HCT116 (cell line): Measurements from ENCODE around the gene PSG5. TPM values are rescaled to one million over a fixed set of nuclear protein-coding genes. Genes with fewer than 3 reads are reported as not detected.
A peak's percentile ranks its signal among the peaks of the same experiment; 100 is the strongest.
"Not testable (repeated sequence)": the region's sequence is repeated elsewhere in the genome, so short reads cannot be mapped to it uniquely, and the experiment has no call there.

Experiments
- ATAC-seq: fragments of 200-7000 bp; cut with Tn5 transposase; 2 replicates; pipeline ENCODE4 v1.9.1; 2020; ENCODE audit warnings: mild to moderate bottlenecking, moderate library complexity
- BruUV-seq: library from RNA; stranded (reverse); fragments of 400-500 nt; replicated peaks from 2 replicates; lab custom pipeline; 2021; lab: Mats Ljungman, UMichigan
- CTCF ChIA-PET: fragments of 300-600 bp; sonication (Branson Sonifier 250); formaldehyde crosslinking; loops from one replicate; lab custom pipeline; 2021; ENCODE audit warnings: antibody characterized with exemption; lab: Charles Lee
- POLR2A ChIA-PET: fragments of 300-600, 350-600 bp; sonication (Branson Sonifier 250); formaldehyde crosslinking; loops from one replicate; lab custom pipeline; 2021; ENCODE audit warnings: antibody characterized with exemption; lab: Charles Lee
- RAD21 ChIA-PET, 2 experiments: fragments of 300-600 bp; sonication (Branson Sonifier 250); formaldehyde crosslinking; loops; one replicate each; lab custom pipeline; 2023; ENCODE audit warnings: low total read pairs in 2 of 2; ENCODE audit not compliant: uncharacterized antibody in 2 of 2, unreplicated experiment in 2 of 2, low non-redundant PET in 1 of 2; lab: Charles Lee
- DNase-seq: peaks from one replicate; pipeline ENCODE4 v3.0.0-alpha.2; 2010; ENCODE audit warnings: low read depth, low spot score
- H2AFZ ChIP-seq: fragments of 200-600 bp; shearing (Covaris generic), sonication (generic); 2 replicates; pipeline ENCODE4 v1.6.1; 2017; ENCODE audit warnings: low read depth, mixed run types, mixed read lengths, antibody characterized with exemption, low read length; ENCODE audit not compliant: poor library complexity, severe bottlenecking
- H3K27ac ChIP-seq: 2 replicates; pipeline ENCODE4 v1.5.1; 2012; ENCODE audit warnings: low read depth, low read length
- H3K27me3 ChIP-seq: fragments of 200-600 bp; sonication (generic); 2 replicates; pipeline ENCODE4 v1.6.1; 2016; ENCODE audit warnings: mixed run types, low read length, mixed read lengths; ENCODE audit not compliant: insufficient read depth
- H3K36me3 ChIP-seq, 2 experiments: fragments of 200-500 bp in 1 of 2; fragments of 200-600 bp in 1 of 2; sonication (Bioruptor generic) in 1 of 2; sonication (generic) in 1 of 2; 2 replicates each; pipeline versions ENCODE4 v1.5.1 to v1.6.1; 2014 to 2016; ENCODE audit warnings: low read length in 2 of 2, inconsistent platforms in 1 of 2, mixed read lengths in 1 of 2, mixed run types in 1 of 2; ENCODE audit not compliant: insufficient read depth in 2 of 2, control insufficient read depth in 1 of 2
- H3K4me1 ChIP-seq, 2 experiments: fragments of 200-600 bp in 1 of 2; sonication (generic) in 1 of 2; 2 replicates each; pipeline versions ENCODE4 v1.5.1 to v1.6.1; 2012 to 2017; ENCODE audit warnings: low read length in 2 of 2, inconsistent platforms in 1 of 2, mild to moderate bottlenecking in 1 of 2, mixed read lengths in 1 of 2, mixed run types in 1 of 2, moderate library complexity in 1 of 2; ENCODE audit not compliant: insufficient read depth in 2 of 2, control insufficient read depth in 1 of 2
- H3K4me2 ChIP-seq: fragments of 200-600 bp; sonication (generic); 2 replicates; pipeline ENCODE4 v1.6.1; 2017; ENCODE audit warnings: mixed run types, low read length, mixed read lengths
- H3K4me3 ChIP-seq, 2 experiments: fragments of 200-600 bp in 1 of 2; sonication (generic) in 1 of 2; replicated peaks in 1 of 2; 2 replicates each; pipeline ENCODE4 v1.5.1; 2011 to 2016; ENCODE audit warnings: low read length in 2 of 2, control low read depth in 1 of 2, low read depth in 1 of 2, mild to moderate bottlenecking in 1 of 2, mixed read lengths in 1 of 2, mixed run types in 1 of 2
- H3K79me2 ChIP-seq: fragments of 200-600 bp; sonication (generic); 2 replicates; pipeline ENCODE4 v1.6.1; 2017; ENCODE audit warnings: mild to moderate bottlenecking, mixed run types, low read length, moderate library complexity, mixed read lengths; ENCODE audit not compliant: insufficient read depth
- H3K9ac ChIP-seq: fragments of 200-600 bp; sonication (generic); 2 replicates; pipeline ENCODE4 v1.6.1; 2016; ENCODE audit warnings: low read length, mixed read lengths
- H3K9me2 ChIP-seq: fragments of 200-600 bp; sonication (generic), shearing (Covaris generic); 2 replicates; pipeline ENCODE4 v1.6.1; 2017; ENCODE audit warnings: mixed run types, mild to moderate bottlenecking, moderate library complexity; ENCODE audit not compliant: insufficient read depth
- H3K9me3 ChIP-seq, 2 experiments: fragments of 200-500 bp in 1 of 2; fragments of 200-600 bp in 1 of 2; sonication (Bioruptor generic) in 1 of 2; sonication (generic) in 1 of 2; 2 replicates each; pipeline ENCODE4 v1.6.1; 2014 to 2017; ENCODE audit warnings: low read length in 2 of 2, mixed read lengths in 2 of 2, inconsistent platforms in 1 of 2, low read depth in 1 of 2, mild to moderate bottlenecking in 1 of 2, mixed run types in 1 of 2, moderate library complexity in 1 of 2; ENCODE audit not compliant: control insufficient read depth in 1 of 2, insufficient read depth in 1 of 2
- H4K20me1 ChIP-seq: fragments of 200-600 bp; sonication (generic), shearing (Covaris generic); 2 replicates; pipeline ENCODE4 v1.6.1; 2017; ENCODE audit warnings: mixed run types, mild to moderate bottlenecking, moderate library complexity; ENCODE audit not compliant: insufficient read depth
- RAD21 ChIP-seq: IDR thresholded peaks from 2 replicates; pipeline ENCODE4 v1.6.1; 2012; ENCODE audit warnings: low read depth, mild to moderate bottlenecking
- intact Hi-C: fragments of 100-400 bp; cut with micrococcal nuclease; formaldehyde crosslinking; loops from 2 replicates; pipeline ENCODE4 v1.10.0; 2022
- total RNA-seq: library from RNA; stranded (reverse); gene quantifications from one replicate; pipeline ENCODE4 v1.2.1, GENCODE V29; 2021; ENCODE audit not compliant: unreplicated experiment
- TF ChIP-seq, protein P1 (sequence below), 3 experiments: fragments of 200-600 bp in 1 of 3; sonication (generic) in 1 of 3; IDR thresholded peaks in 2 of 3; conservative IDR thresholded peaks in 1 of 3; 2 replicates each; pipeline ENCODE4 v1.5.1; 2012 to 2017; ENCODE audit warnings: low read depth in 2 of 3, low read length in 2 of 3, antibody characterized with exemption in 1 of 3, borderline replicate concordance in 1 of 3, control low read depth in 1 of 3, mild to moderate bottlenecking in 1 of 3, mixed read lengths in 1 of 3, mixed run types in 1 of 3, moderate library complexity in 1 of 3; ENCODE audit not compliant: insufficient read depth in 1 of 3

The PSG5 gene
- total RNA-seq, 1 experiment from 2014 or later = not detected

GRCh38 chr19:43207174-43207573 lies 20.8 kb upstream of the PSG5 start:
- not testable (repeated sequence) for H3K9me3 ChIP-seq, H2AFZ ChIP-seq, BruUV-seq, H3K4me3 ChIP-seq, H3K36me3 ChIP-seq, H3K79me2 ChIP-seq, H3K4me2 ChIP-seq, DNase-seq, H3K9ac ChIP-seq, H3K27me3 ChIP-seq, H4K20me1 ChIP-seq, H3K4me1 ChIP-seq, H3K27ac ChIP-seq
- CTCF ChIA-PET = interaction anchor here (1.2 to 1.8 kb wide), 3 partner anchors 19 to 105 kb away, joined by 5 to 7 read pairs (median 6); no protein-coding TSS in a partner anchor
- 0 out of 2 replicates have a peak, but pooled peaks have one; percentile 30 for ATAC-seq
- peak; percentile 41; the same call in 1 of the 2 replicates for TF ChIP-seq RAD21
- TF ChIP-seq, protein P1, sequence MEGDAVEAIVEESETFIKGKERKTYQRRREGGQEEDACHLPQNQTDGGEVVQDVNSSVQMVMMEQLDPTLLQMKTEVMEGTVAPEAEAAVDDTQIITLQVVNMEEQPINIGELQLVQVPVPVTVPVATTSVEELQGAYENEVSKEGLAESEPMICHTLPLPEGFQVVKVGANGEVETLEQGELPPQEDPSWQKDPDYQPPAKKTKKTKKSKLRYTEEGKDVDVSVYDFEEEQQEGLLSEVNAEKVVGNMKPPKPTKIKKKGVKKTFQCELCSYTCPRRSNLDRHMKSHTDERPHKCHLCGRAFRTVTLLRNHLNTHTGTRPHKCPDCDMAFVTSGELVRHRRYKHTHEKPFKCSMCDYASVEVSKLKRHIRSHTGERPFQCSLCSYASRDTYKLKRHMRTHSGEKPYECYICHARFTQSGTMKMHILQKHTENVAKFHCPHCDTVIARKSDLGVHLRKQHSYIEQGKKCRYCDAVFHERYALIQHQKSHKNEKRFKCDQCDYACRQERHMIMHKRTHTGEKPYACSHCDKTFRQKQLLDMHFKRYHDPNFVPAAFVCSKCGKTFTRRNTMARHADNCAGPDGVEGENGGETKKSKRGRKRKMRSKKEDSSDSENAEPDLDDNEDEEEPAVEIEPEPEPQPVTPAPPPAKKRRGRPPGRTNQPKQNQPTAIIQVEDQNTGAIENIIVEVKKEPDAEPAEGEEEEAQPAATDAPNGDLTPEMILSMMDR (IDR thresholded peaks at IDR 0.05 in 2 of 3, conservative IDR thresholded peaks at IDR 0.05 in 1 of 3; ENCODE audit: borderline replicate concordance in 1 of 3, insufficient read depth in 1 of 3, low read depth in 2 of 3, low read length in 2 of 3) = peak; percentile 31 to 62 (median 58); a peak in 5 of 6 replicates
- TF ChIP-seq, all 23 proteins: peak for 2; not testable (repeated sequence) for 21
- H3K9me2 ChIP-seq, POLR2A ChIA-PET, RAD21 ChIA-PET: not testable (repeated sequence)
- intact Hi-C loops = loop anchor here (5.0 kb wide), 1 partner anchor 105 kb away; no protein-coding TSS in a partner anchor

DNA sequence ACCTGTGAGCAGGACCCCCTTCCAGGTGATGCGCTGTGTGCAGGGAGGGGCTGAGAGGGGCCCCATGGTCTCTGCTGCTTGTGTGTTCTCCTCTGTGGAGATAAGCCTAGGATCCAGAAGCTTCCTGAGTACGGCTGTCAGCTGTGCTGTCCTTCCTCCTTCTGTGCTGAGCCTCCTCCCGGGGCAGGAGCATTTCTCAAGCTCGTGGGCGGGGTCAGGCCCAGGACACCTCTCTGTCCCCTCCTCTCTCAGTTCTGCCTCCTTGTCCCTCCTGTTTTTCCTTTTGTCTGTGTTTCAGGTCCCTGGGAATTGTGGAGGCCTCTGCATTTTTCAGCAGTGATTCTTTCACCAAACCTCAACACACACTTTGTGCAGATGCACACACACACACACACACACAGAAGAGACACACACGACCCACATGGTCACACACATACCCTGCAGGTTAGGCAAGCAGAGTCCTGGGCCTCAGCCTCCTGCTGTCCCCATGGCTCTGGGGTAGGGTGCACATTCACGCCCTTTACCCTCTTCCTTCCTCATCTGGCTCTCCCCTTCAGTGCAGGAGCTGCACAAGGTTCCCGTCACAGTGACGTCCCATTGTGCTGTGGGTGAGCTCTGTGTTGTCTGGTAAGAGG lies 19.3 kb upstream of the PSG5 start, which contains the start of gene PSG4:
Gene PSG4 (minus strand): TSS at position 168 of the 635 bp plus-strand sequence. CDS start 102 bp downstream, at position 66.
- H3K4me2 ChIP-seq, H3K4me3 ChIP-seq, H3K27me3 ChIP-seq, POLR2A ChIA-PET, H3K36me3 ChIP-seq, H3K27ac ChIP-seq, H3K79me2 ChIP-seq, H3K9me3 ChIP-seq, ATAC-seq, H4K20me1 ChIP-seq, H3K9me2 ChIP-seq, H2AFZ ChIP-seq, DNase-seq, H3K9ac ChIP-seq, BruUV-seq: not testable (repeated sequence)
- RAD21 ChIA-PET = interaction anchor here in 1 of 2 experiments (0.6 kb wide), 1 partner anchor 103 kb away, joined by 3 read pairs; no protein-coding TSS in a partner anchor
- intact Hi-C loops = loop anchor here (5.0 kb wide), 1 partner anchor 103 kb away; no protein-coding TSS in a partner anchor
- CTCF ChIA-PET = interaction anchor here (1.8 kb wide), 1 partner anchor 104 kb away, joined by 5 read pairs; no protein-coding TSS in a partner anchor
- peaks cover 10 to 15% of the 10 kb centered on the region in 2 experiments for H3K4me1 ChIP-seq

DNA sequence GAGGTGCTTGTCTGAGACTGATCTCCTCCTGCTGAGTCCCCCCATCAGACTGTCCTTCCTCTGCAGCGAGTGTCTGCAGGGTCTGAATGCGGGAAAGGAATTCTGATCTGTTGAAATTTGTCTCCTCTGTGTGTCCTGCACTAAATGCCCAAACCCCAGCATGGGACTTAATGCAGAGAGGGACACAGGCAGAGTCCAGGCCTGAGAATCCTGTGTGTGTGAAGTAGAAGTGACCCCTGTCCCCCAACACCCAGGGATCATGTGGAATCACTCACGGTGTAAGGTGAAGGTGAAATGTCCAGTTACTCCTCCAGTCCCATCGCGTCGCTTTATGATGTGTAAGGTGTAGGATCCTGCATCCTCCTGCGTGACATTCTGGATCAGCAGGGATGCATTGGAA lies 17.3 kb upstream of the PSG5 start:
- DNase-seq, intact Hi-C loops, H3K9me2 ChIP-seq, H3K27me3 ChIP-seq, RAD21 ChIA-PET, H2AFZ ChIP-seq, POLR2A ChIA-PET, ATAC-seq, H4K20me1 ChIP-seq, BruUV-seq, H3K4me2 ChIP-seq, CTCF ChIA-PET, H3K4me3 ChIP-seq, H3K36me3 ChIP-seq, H3K9me3 ChIP-seq, H3K79me2 ChIP-seq, H3K9ac ChIP-seq, H3K27ac ChIP-seq: not testable (repeated sequence)
- peaks cover 10 to 15% of the 10 kb centered on the region in 2 experiments for H3K4me1 ChIP-seq
